Sigmoid colon (tissue), 4 donors: ENCODE measurements around the gene PRRT3.

Source experiments
- POLR2A ChIP-seq, 2 donors: fragments of 450-650 bp; IDR thresholded peaks; one replicate each; pipeline ENCODE4 v1.6.1; 2016; ENCODE audit warnings: antibody characterized with exemption in 2 of 2, mild to moderate bottlenecking in 2 of 2, moderate library complexity in 2 of 2
- POLR2AphosphoS5 ChIP-seq, 4 donors: sonication (generic); formaldehyde crosslinking; IDR thresholded peaks; one replicate each; pipeline ENCODE4 v1.6.1; 2017; ENCODE audit warnings: antibody characterized with exemption in 4 of 4
- TF ChIP-seq, protein P1 (sequence below), 4 experiments: fragments of 450-650 bp in 3 of 4; fragments of 200-600 bp in 1 of 4; IDR thresholded peaks; one replicate each; pipeline ENCODE4 v1.5.1; 2016 to 2019; ENCODE audit warnings: antibody characterized with exemption in 4 of 4, mild to moderate bottlenecking in 3 of 4, moderate library complexity in 2 of 4

DNA sequence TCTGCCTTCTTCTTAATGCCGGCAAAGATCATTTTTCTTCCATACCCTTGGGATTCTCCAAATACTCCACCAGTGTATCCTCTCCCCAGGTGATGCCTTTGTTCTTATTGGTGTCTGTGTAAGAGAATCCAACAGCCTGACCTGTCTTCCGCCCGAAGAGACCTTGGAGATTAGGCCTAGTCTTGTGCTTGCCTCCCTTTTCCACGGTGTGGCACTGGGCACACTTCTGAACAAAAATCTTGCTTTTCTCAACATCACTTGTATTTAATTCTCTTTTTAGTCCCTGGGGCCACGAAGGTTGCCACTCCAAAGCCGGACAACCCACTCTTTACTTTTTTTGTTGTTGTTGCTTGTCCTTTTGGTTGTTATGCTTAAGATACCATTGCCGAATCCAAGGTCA lies 48.5 kb upstream of the PRRT3 start:
- TF ChIP-seq, protein P1, sequence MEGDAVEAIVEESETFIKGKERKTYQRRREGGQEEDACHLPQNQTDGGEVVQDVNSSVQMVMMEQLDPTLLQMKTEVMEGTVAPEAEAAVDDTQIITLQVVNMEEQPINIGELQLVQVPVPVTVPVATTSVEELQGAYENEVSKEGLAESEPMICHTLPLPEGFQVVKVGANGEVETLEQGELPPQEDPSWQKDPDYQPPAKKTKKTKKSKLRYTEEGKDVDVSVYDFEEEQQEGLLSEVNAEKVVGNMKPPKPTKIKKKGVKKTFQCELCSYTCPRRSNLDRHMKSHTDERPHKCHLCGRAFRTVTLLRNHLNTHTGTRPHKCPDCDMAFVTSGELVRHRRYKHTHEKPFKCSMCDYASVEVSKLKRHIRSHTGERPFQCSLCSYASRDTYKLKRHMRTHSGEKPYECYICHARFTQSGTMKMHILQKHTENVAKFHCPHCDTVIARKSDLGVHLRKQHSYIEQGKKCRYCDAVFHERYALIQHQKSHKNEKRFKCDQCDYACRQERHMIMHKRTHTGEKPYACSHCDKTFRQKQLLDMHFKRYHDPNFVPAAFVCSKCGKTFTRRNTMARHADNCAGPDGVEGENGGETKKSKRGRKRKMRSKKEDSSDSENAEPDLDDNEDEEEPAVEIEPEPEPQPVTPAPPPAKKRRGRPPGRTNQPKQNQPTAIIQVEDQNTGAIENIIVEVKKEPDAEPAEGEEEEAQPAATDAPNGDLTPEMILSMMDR (IDR thresholded peaks at IDR 0.05): no peak
- TF ChIP-seq POLR2AphosphoS5 (IDR thresholded peaks at IDR 0.05) (no peak), POLR2A (IDR thresholded peaks at IDR 0.05) (no peak)
